Left hindlimb (tissue), 1 donor: ENCODE measurements around the gene PDZK1.
"Not testable (repeated sequence)": the region's sequence is repeated elsewhere in the genome, so short reads cannot be mapped to it uniquely, and the experiment has no call there.

Experiments used
- DNase-seq: peaks from one replicate; pipeline ENCODE4 v3.0.0-alpha.2; 2018

The PDZK1 gene

DNA sequence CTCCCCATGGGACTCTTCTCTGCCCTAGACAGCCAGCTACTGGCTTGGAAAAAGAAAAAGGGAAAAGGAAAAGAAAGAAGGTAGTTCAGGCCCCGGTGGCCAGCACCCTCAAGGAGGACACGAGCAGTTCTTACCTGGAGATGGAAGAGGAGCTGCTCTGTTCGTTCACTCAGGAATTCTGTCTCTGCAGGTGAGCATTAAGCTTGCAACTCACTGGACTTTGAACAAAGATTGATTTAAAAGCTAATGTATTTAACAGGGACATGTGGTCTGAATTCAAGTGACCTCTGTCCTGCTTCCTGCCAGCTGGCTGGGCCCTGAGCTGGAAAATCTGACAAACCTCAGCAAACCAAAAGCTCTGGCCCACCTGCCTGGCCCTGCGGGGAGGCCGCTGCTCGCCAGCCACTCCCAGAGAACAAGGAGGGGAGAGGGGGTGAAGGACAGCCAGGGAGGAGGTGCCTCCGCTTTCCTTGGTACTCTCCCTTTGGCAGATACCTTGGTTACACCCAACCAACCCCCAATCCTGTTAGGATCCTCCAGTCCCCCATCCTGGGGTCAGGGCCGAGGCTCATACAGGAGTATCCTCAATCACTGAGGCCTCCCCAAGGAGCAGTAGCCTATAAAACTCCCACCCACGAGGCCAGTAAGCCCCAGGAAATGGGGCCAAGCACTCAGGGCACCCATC, at the start of gene PDZK1:
Gene PDZK1, minus strand, starts transcription at position 186 of the 685 bp plus-strand sequence. CDS start 19,347 bp downstream, outside the sequence.
- peak; percentile 42 for DNase-seq

DNA sequence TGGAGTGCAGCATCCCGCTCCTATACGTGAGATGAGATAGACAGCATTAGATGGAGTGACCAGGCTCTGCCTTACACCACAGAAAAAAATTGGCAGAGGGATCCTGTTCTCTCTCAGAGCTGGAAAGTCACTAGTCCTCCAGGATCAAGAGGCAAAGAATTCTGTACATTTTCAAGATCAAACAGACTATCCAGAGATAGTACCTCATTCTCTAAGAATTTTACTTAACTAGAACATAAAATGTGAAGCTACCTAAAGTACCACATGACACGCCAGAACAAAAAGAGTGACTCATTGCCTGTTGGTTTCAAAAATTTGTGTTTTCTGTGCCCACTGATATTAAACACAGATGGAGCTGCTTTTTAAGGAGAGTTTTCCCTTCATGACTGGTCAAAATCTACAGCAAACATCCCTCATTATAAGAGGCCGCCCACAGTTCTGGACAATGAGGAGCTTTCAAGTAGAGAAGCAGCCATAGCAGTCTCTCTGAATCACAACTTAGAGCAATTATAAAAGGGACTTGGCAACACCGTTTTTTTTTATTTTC, 44.4 kb upstream of the PDZK1 start:
- DNase-seq, result no peak

- DNase-seq, result no peak
These were observed 43.3 kb upstream of the PDZK1 start for GRCh38 chr1:145750426-145750825.

DNA sequence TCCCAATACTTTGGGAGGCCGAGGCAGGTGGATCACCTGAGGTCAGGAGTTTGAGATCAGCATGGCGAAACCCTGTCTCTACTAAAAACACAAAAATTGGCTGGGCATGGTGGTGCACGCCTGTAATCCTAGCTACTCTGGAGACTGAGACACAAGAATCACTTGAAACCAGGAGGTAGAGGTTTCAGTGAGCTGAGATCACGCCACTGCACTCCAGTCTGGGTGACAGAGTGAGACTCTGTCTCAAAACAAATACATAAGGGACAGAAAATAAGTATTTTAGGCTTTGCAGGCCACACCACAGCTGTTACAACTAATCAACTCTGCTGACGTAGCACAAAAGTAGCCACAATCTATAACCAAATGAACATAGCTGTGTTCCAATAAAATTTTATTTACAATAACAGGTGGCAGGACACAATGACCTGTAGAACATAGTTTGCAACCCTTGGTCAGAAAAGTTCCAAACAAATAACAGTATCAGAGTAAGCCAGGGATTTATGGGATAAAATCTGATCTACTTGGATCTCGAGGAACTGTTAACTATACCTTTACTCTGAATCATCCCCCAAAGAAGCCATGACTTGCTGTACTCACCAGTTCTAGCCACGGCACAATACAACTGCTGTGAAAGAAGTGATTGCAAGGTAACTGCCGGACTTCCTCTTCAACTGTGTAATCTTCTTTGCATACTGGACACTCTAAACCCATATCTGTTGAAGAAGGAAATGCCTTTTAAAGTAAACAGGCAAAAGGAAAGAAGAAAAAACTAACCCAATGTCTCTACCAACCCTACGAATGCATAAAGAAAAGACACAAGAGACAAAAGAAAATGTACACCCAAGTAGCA, 40.5 kb upstream of the PDZK1 start:
- no peak for DNase-seq

GRCh38 chr1:145740269-145740668, 33.1 kb upstream of the PDZK1 start:
- no peak for DNase-seq

DNA sequence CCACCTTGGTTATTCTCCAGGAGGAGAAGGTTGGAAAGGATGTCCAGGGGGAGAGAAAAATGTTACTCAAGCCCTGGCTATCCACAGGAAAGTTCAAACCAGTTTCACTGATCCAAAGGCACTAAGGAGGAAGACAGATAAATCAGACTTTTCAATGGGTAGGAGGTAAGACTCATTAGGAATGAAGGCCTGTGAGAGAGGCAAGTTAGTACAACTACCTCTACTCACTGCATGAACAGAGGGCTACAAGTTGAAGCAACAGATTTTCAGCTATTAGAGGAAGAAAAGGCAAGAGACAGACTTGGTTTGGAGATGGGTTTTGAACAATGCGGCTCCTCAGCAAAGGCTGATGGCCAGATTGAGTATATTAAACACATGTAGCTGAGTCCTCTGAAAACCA, 29.0 kb upstream of the PDZK1 start:
- DNase-seq, result no peak

DNA sequence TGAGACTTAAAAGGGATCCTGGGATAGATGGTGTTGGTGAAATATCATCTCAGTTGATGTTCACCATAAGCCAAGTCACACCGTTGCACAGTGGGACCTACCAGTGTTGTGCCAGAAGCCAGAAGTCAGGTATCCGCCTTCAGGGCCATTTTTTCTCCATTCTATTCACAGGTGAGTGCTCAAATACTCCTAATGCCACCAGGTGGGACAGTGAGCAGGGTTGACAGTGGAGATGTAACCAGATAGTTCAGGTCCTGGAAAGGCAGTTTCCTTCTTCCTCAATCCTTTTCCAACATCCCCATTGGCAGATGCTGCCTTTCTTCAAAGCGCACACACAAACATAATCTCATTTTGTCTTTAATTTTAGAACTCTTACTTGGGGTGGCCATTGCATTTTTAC, 23.7 kb upstream of the PDZK1 start:
- DNase-seq, result no peak

DNA sequence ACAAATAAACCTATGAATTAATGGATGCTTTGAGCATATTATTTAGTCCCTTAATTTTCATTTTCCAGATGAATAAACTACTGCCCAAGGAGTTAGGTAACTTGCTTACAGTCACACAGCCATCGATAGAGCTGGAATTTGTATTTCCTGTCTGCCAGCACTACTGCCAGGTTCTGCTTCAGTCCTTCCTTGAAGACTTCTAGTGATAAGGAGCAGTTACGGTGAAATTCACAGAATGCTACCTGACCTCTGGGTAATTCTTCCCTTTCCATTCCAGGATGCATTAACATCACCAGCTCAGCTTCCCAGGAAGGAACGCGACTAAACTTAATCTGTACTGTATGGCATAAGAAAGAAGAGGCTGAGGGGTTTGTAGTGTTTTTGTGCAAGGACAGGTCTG, 23.3 kb upstream of the PDZK1 start:
- DNase-seq, result no peak

DNA sequence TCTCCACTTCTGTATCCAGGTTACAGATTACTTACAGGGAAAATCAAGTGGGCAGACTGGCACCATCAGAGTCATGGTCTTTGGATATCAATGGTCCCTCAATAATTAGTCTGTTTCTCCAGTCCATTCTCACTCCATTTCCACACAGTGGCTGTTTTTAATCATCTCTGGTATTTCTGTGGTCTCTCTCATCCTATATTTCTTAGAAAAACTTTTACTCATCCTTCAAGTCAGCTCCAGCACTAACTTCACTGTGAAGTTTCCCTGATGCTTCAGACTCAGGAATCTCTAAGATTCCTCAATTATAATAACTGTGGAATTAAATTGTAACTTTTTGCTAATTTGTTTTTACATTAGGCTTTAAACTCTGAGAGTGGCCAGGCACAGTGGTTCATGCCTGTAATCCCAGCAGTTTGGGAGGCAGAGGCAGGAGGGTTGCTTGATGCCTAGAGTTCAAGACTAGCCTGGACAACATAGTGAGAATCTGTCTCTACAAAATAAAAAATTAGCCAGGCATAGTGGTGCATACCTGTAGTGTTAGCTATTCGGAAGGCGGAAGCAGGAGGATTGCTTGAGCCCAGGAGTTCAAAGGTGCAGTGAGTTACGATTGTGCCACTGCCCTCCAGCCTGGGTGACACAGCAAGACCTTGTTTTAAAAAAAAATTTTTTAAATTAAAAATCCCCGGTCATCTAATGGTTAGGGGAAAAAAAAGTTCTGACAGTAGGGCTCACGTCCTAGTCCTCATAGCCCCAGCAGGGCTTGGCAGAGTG, 22.7 kb upstream of the PDZK1 start:
- no peak for DNase-seq

- no peak for DNase-seq
These were observed 22.0 kb upstream of the PDZK1 start for GRCh38 chr1:145729196-145729595.

DNA sequence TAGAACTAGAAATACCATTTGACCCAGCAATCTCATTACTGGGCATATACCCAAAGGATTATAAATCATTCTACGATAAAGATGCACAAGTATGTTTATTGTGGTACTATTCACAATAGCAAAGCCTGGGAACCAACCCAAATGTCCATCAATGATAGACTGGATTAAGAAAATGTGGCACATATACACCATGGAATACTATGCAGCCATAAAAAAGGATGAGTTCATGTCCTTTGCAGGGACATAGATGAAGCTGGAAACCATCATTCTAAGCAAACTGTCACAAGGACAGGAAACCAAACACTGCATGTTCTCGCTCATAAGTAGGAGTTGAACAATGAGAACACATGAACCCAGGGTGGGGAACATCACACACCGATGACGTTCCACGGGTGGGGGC, 19.0 kb upstream of the PDZK1 start:
- DNase-seq, result not testable (repeated sequence)

- DNase-seq, result peak; percentile 66
These were observed 13.9 kb upstream of the PDZK1 start for GRCh38 chr1:145720878-145721671.

GRCh38 chr1:145720556-145720877, 13.3 kb upstream of the PDZK1 start:
- DNase-seq, result no peak

GRCh38 chr1:145719230-145720079, 12.3 kb upstream of the PDZK1 start, which contains the start of gene CD160:
Gene CD160 (plus strand): TSS chr1:145719499. CDS start chr1:145728328, 8,829 bp downstream.
- no peak for DNase-seq

GRCh38 chr1:145718465-145718864, 11.3 kb upstream of the PDZK1 start:
- not testable (repeated sequence) for DNase-seq

GRCh38 chr1:145717833-145718232, 10.7 kb upstream of the PDZK1 start:
- DNase-seq, result no peak

- DNase-seq, result no peak
These were observed 9.6 kb upstream of the PDZK1 start for GRCh38 chr1:145716641-145717345.

GRCh38 chr1:145714524-145715111, 7.5 kb upstream of the PDZK1 start:
- no peak for DNase-seq

DNA sequence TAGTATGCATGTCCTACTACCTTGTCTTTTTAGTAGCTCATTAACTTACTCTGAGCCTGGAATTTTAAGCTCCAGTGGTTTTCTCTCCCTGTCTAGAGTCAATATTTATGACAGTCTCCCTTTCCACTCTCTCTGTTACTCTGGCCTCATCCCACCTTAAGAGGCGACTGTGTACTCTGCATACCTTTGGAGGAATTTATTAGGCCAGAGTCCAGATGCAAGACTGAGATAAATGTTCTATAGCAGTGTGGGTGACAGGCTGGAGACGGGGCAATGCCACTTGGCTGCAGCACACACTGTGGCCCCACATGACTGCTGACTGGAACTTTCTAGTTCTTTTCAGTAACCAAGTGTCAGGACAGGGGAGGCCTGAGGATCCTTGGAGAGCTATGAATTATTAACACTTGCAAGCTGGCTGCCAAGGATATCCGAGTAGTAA, 4.1 kb upstream of the PDZK1 start:
- DNase-seq, result no peak
